ENCODE results near the gene ARHGAP26.
A peak's percentile ranks its signal among the peaks of the same experiment; 100 is the strongest.

The ARHGAP26 gene

DNA sequence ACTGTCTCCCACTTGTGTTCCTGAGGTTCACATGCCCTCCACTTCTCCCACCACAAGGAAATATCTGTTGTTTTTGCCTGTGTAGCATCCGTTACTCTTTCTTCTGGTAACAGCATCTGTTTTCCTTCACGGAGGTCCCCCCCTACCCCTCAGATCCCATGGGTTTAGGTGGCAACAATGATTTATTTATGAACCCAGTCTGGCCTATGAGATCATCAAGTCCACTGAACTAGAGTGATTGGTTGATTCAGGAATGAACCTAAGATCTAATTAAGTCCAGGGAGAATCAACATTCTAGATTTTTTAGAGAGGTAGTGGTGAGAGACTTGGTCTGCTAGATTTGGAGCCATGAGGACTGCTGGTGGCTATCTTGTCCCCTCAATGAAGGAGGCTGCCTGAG, 466.5 kb downstream of the ARHGAP26 start:
- no peak for DNase-seq

DNA sequence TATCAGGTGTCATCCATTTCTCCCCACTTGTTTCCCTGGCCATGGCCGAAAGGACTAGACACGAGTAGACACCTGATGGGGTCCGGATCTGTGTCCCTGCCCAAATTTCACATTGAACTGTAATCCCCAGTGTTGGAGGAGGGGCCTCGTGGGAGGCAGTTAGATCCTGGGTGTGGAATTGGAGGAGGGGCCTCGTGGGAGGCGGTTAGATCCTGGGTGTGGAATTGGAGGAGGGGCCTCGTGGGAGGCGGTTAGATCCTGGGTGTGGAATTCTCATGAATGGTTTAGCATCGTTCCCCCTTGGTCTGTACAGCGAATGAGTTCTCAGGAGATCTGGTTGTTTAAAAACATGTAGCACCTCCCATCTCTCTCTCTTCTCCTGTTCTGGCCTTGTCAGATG, 467.5 kb downstream of the ARHGAP26 start:
- no peak for DNase-seq

GRCh38 chr5:143238620-143239019, 468.4 kb downstream of the ARHGAP26 start:
- DNase-seq, result no peak

- no peak for DNase-seq
Measured at GRCh38 chr5:143239882-143240518, 469.8 kb downstream of the ARHGAP26 start.

GRCh38 chr5:143241892-143242291, 471.7 kb downstream of the ARHGAP26 start:
- DNase-seq, result no peak

DNA sequence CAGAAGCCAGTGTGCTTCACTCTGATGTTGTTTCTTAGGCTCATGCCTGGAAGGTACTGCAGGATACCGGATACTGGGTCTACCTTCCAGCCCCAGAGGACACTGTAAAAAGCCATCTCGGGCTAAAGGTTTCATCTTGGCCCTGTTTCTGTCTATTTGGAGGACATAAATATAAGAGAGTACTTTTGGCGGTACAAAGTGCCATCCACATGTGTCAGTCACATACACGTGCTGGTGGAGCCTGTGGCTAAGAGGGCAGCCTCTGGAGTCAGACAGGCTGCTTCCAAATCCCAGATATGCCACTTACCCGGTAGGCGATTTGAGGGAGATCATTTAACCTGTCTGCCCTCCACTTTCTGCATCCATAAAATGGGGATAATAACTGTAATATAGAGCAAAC, 472.9 kb downstream of the ARHGAP26 start:
- DNase-seq, result no peak

DNA sequence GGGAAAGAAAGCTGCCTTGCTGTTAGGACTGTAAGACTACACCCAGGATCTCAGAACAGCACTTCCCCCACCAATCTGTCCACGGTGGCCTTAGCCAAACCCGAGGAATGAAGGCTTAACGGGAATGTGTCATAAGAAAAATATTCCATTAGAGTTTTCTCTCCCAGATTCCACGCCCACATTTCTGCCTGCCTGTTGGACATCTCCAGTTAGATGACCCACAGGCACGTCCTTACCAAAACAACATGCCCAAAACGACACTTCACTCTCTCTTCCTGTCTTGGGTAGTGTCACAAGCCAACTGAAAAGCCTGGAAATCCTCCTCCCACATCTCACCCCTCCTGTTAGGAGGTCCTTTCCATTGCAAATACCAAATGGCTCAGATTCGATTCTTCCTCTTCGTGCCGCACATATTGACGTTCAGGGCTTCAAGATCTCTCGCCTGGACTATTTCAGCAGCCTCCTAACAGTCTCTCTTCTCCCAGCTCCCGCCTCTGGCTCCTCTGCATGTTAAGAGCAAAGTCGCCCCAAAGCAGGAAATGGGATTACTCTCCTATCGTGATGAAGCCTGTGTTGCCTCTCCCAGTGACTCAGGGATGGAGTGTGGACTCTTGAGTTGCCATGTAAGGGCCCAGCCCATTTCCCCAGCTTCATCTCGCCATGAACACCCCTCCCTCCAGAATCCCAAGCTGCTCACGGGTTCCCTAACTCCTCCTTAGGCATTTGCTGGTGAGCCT, 474.0 kb downstream of the ARHGAP26 start:
- no peak for DNase-seq

DNA sequence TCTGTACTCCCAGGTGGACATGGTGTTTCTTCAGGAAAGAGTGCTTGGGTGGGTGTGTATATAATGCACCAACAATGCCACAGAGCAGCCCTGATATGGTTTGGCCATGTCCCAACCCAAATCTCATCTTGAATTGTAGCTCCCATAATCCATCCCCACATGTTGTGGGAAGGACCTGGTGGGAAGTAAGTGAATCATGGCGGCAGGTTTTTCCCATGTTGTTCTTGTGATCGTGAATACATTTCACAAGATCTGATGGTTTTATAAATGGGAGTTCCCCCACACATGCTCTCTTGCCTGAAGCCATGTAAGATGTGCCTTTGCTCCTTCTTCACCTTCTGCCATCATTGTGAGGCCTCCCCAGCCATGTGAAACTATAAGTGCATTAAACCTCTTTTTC, 474.8 kb downstream of the ARHGAP26 start:
- no peak for DNase-seq

GRCh38 chr5:143245929-143246561, 475.9 kb downstream of the ARHGAP26 start:
- peak in 1 of 3 experiments; percentile 20 for DNase-seq

- DNase-seq, result no peak
Measured at GRCh38 chr5:143247134-143247815, 477.1 kb downstream of the ARHGAP26 start.

DNA sequence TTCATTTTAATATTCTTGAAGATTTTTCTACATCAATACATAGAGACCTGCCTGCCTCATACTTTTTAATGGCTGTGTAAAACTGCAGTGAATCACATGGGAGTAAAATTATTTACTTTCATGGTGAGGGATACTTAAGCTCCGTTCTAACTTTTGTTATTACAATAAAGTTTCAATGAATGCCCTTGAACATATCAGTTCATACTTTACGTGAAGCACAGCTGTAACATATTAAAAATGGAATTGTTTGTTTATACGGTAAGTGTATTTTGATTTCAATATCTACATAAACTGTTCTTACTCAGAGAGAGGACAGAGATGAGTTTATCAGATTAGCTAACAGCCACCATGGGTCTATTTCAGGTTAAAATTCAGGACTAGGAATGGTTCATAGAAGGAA, 478.2 kb downstream of the ARHGAP26 start:
- DNase-seq, result no peak

DNA sequence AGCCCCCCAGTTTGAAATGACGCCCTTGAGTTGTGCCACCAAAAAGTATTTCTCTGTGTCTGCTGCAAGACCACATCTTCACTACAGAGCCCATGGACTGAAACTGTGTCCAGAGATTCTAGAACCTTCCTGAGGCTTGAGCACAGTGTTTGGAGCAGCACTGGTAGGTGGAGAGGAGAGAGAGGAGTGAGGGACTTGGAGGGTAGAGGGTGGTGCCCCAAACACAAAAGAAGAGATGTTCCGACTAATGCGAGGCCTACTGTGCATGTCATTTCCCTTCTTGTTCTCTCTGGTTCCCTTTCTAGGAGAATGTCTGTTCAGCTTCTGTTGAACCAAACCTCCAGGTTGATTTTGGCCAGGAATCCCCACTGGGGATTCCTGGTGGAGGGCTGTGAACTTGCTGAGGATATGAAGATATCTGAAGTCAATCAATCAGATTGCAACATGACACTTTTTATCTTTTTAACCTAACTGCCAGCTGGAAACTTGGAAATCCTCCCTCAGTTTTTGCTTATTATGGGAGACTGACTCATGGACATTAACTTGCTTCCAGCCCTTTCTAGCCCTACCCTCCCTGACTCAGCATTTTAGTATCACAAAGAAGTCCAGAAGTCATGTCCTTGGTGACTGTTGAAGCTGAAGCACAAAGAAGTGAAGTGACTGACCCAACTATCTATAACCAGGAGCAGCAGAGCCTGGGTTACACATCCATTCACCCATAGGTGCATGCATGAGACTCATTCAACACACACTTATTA, 478.8 kb downstream of the ARHGAP26 start:
- no peak for DNase-seq

DNA sequence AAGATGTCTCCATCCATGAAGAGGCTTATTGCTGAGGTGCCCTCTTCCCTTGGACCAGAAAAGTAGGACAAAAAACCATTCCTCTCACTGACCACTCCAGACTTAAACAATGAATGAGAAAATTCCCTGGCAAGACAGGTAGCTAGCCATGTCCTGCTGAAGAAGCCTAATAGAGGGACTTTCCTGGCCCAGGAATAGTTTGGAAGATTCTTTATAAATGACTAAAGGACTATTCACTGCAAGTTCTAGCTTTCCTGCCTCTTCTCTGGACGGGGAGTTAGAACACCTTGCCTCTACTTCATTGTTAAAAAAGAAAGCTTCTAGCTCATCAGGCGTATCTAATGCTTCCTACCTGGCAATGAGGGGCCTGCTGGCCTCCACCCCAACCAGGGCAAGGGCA, 479.7 kb downstream of the ARHGAP26 start:
- no peak for DNase-seq

DNA sequence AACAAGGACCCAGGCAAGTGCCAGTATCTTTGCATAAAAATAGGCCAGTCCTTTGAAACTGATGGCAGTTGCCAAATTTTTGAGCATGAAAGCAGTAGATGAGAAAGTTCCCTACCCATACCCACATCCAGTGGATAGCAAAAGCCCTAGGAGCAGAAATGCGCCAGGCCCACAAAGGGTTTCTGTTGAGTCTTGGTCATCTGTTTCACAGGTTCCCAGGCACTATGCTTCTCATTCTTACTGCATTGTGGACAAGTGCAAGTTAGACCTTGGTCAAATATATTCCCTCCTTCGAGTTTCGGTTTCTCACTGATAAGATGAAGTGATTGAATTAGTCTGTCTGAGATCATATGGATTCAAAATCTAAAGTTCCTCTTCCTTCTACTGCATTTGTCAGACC, 481.0 kb downstream of the ARHGAP26 start:
- DNase-seq, result no peak

- DNase-seq, result no peak
Measured at GRCh38 chr5:143251946-143252345, 481.8 kb downstream of the ARHGAP26 start.

- no peak for DNase-seq
Measured at GRCh38 chr5:143254819-143255218, 484.6 kb downstream of the ARHGAP26 start.

GRCh38 chr5:143258559-143259253, 488.5 kb downstream of the ARHGAP26 start:
- DNase-seq, result no peak

- DNase-seq, result no peak
Measured at GRCh38 chr5:143259254-143259605, 489.1 kb downstream of the ARHGAP26 start.

DNA sequence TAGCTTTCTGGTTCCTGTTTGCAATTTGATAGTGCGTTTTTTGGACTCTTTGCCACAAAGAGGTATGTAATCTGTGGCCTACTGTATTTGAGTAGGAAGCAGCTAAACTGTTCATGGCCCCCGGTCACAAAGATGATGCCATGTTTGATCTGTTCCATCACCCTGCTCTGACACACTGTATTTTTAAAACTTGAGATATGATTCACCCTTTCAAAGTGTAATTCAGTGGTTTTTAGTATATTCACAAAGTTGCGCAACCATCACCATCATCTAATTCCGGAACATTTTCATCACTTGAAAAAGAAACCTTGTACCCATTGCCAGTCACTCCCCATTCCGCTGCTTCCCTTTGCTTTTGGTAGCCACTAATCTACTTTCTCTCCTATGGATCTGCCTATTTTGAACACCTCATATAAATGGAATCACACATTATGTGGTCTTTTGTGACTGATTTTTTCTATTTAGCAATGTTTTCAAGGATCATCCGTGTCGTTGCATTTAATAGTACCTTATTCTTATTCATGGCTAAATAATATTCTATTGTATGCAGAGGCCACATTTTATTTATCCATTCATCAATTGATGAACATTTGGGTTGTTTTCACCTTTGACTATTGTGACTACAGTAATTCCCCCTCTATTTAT, 491.7 kb downstream of the ARHGAP26 start:
- DNase-seq, result no peak

DNA sequence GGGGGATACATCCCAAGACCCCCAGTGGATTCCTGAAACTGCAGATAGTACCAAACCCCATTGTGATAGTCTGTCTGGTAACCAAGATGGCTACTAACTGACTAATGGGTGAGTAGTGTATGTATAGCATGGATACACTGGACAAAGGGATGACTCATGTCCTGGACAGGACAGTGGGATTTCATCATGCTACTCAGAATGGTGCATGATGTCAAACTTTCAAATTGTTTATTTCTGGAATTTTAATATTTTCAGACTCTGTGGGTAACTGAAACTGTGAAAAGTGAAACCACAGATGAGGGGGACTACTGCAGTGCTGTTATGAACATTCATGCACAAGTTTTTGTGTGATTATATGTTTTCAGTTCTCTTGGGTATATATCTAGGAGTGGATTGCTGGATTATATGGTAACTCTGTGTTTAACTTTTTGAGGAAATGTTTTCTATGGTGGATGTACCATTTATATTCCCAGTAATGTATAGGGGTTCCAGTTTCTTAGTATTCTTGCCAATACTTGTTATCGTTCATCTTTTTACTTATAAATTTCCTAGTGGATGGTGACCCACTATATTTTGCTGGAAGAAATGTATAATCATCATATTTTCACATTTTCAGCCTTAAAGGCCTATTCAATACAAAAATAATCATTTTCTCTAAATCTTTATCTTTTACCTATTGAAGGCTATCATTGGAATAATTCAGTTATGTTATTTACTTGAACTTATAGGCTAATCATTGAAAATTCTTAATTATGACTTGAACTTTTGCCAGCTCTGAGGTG, 492.4 kb downstream of the ARHGAP26 start:
- DNase-seq, result no peak

- no peak for DNase-seq
Measured at GRCh38 chr5:143263272-143263810, 493.2 kb downstream of the ARHGAP26 start.

Data from NCI-H1417 (cell line).